Measurements from ENCODE around the gene YIF1B.
"Not testable (repeated sequence)": the region's sequence is repeated elsewhere in the genome, so short reads cannot be mapped to it uniquely, and the experiment has no call there.

Gene YIF1B

DNA sequence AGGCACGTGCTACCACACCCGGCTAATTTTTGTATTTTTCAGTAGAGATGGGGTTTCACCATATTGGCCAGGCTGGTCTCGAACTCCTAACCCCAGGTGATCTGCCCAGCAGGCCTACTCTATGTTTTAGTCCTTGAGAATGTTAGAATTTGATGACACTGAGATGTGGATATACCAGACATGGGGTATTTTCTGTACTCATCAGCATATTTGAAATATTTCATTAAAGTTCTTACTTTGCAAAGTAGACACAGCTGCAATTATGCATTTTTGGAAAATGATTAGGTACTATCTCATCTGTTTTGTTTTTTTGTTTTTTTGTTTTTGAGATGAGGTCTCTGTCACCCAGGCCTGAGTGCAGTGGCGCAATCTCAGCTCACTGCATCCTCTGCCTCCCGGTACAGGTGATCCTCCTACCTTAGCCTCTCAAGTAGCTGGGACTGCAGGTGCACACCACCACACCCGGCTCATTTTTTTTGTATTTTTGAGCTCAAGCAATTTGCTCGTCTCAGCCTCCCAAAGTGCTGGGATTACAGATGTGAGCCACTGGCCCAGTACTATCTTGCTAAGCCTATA is 38.7 kb downstream of the YIF1B start:
- no peak for DNase-seq (ENCODE audit: low read depth)

DNA sequence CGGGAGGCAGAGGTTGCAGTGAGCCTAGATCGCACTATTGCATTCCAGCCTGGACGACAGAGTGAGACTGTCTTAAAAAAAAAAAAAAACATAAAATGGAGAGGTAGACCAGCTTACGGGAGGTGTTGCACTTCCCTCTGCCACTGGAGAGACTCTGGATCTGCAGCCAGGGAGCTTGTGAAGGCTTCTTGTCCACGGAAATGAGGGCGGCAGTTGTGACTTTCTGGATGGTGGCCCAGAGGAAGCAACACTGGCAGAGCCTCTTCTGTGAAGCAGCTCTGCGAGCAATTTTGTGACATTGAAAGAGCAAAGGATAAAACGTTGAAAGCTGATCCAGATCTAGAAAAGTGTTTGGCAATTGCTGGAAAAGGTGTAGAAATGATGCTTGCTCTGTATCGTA is 41.0 kb downstream of the YIF1B start:
- DNase-seq (ENCODE audit: low read depth) = no peak

GRCh38 chr19:38273499-38273898 is 42.2 kb downstream of the YIF1B start:
- DNase-seq (ENCODE audit: low read depth) = no peak

GRCh38 chr19:38270587-38271167 is 45.1 kb downstream of the YIF1B start:
- DNase-seq (ENCODE audit: low read depth) = no peak

DNA sequence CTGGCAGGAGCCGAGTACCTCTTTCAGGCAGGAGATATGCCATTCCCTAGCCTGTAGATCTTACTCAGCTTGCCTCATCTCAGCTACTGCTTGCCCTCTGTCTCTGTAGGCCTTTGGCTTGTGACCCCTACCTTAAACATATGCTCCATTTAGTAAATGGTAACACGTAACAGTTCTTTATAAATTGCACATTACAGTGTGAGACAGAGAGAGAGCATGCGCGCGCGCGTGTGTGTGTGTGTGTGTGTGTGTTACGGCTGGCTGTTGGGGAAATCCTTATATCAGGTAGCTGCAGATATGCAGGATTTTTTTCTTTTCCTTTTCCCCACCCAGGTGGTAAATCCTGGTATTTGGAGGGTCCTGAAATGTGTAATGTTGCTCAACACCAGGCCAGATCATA is 47.2 kb downstream of the YIF1B start:
- DNase-seq (ENCODE audit: low read depth) = no peak

GRCh38 chr19:38267761-38268483 is 47.8 kb downstream of the YIF1B start:
- DNase-seq (ENCODE audit: low read depth) = no peak

DNA sequence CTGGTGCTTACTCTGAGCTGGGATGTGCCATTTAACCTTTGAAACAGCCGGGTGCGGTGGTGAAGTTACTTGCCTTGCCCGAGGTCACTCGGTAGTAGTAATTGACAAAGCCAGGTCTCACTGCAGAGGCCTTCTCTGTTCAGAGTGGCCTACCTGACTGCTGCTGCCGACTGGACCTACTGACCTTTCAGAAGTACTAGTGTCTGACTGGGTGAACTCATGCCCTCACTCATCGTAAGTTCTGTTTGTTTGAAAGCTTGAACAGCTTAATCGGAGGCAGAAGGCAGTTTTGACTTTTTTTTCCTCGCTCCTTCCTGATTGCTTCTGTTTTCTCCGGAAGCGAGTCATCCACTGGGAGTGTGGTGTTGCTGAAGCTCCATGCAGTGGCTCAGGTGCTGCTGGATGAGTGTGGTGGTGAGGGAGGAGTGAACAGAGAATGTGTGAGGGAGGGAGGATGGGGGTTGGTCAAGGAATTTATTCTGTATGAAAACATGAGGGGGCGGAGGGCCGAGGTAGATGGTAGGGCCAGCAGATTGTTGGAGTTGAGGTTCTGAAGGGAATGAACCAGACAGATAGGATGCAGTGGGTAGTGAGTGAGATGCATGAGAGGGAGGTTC is 48.7 kb downstream of the YIF1B start:
- peak; percentile 50 for DNase-seq (ENCODE audit: low read depth)

DNA sequence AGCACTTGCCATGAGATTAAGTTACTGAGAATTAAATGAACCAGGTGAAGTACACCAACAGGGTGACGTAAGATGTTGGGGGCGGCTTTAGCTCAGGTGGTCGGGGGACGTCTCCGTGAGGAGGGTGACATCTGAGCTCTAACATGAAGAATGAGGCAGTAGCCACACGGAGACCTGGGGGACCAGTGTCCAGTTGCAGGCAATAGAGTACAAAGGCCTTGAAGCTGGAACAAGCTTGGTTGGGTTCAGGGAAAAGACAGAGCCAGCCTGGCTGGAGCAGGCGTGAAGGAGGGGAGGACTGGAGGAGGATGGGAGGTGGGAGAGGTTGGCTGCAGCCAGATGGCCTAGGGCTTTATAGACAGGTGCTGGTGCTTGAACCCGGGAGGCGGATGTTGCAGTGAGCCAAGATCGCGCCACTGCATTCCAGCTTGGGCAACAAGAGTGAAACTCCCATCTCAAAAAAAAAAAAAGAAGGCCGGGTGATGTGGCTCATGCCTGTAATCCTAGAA is 49.8 kb downstream of the YIF1B start:
- DNase-seq (ENCODE audit: low read depth) = no peak

GRCh38 chr19:38265213-38265861 is 50.4 kb downstream of the YIF1B start:
- DNase-seq (ENCODE audit: low read depth) = no peak

- no peak for DNase-seq (ENCODE audit: low read depth)
Measured at GRCh38 chr19:38264486-38265212, 51.1 kb downstream of the YIF1B start, which contains the start of gene SPINT2. SPINT2 (plus strand) TSS chr19:38264573; CDS start chr19:38264893, 320 bp downstream.

GRCh38 chr19:38263689-38264485 is 51.9 kb downstream of the YIF1B start:
- DNase-seq (ENCODE audit: low read depth) = peak; percentile 23

DNA sequence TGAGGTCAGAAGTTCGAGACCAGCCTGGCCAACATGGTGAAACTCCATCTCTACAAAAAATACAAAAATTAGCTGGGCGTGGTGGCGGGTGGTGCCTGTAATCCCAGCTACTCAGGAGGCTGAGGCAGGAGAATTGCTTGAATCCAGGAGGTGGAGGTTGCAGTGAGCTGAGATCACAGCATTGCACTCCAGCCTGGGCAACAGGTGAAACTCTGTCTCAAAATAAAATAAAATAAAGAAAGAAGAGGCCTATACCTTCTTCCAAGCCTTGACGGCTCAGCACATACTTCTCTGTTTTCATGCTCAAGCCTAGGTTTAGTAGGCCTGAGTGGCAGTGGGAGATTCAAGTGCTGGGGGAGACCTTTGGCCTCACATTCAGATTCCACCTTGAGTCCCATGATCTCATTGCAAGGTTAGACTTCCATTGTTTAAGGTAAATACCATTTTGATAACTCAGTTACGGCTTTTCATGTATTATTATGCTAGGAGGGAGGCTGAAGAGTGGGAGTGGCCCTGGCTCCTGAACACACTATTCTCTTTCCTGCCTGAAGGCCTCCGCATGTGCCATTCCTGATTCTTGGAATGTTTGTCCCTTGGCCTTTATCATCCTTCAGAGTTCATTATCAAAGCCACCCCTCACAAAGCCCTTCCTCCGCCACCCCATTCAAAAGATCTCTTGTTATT is 53.0 kb downstream of the YIF1B start:
- DNase-seq (ENCODE audit: low read depth) = no peak

DNA sequence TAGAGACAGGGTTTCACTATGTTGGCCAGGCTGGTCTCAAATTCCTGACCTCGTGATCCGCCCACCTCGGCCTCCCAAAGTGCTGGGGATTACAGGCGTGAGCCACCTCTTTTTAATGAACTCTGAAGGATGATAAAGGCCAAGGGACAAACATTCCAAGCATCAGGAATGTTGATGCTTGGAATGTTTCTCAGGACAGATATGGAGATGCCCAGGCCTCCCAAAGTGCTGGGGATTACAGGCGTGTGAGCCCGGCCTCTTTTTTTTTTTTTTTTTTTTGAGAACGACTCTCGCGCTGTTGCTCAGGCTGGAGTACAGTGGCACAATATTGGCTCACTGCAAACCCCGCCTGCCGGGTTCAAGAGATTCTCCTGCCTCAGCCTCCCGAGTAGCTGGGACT is 53.8 kb downstream of the YIF1B start:
- DNase-seq (ENCODE audit: low read depth) = not testable (repeated sequence)

DNA sequence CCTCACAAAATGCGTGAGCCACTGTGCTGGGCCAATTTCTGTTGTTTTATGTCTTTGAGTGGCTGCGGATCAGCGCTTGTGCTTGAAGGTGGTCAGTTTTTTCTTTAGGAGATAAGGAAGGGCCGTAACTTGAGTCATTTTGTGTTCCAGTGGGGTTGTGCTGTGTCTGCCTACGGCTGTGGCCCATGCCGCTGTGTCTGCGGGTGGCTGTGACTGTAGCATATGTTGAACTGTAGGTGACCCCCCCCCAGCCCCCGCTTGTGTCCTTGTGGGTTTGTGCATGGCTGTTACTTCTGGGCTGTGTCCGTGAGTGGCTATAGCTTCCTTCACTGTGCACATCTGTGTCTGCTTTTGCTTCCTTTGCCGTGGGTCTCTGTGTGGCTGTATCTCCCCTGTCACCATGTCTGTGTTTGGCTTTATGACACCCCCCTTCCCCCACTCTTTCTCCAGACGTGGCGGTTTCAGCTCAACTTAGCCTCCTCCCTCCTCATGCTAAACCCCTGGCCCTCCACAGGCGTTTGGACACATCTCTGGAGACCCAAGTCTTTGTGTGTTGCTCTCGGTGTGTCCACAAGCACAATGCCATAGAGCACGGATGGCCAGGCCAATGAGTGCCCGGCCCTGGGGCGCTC is 60.2 kb downstream of the YIF1B start:
- no peak for DNase-seq (ENCODE audit: low read depth)

DNA sequence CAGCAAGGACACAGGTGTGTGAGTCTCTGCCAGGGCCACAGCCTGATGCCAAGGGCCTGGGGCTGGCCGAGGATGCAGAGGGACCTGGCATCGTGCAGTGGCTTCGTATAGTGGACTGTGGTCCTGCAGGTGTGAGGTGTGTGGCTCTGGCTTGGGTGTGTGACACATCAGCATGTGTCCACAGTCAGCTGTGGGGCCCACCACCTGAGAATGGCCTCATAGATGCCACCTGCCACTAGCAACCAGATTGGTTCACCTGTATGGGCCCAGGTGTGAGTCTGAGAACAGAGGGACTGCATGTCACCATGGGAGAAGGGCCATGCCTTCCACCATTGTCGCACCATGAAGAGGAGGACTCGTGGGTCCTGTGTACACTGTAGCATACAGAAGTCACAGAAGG is 62.0 kb downstream of the YIF1B start:
- no peak for DNase-seq (ENCODE audit: low read depth)
